ENCODE data around the gene TANC1.

DNA sequence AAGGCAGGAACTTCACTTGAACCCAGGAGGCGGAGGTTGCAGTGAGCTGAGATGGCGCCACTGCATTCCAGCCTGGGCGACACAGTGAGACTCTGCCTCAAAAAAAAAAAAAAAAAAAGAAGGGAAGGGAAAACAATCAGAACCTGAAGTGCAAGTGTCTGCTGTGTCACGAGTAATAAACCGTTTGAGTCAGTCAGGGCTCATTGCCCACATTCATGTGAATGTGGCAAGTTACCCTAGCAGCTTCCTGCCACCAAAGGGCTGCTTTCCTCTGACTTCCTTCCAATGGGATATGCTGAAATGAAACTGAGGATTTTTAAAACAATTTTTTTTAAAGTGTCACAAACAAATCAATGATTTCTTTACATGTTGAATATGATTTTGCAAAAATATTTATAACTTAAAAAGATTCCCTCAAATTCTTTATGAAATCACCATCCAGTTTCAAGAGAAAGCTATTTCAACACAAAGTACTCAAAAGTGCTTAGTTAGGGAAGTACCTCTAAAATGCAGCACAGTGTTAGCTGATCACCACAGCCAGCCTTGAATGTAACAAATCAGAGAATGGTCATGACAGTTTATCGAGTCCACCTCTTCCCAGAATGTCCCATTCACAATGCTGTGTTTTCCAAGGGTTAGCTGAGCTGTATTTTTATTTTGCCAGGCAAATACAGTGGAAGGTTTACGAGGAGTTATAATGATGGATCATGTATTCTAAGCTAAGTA is 281.7 kb downstream of the TANC1 start:
- TF ChIP-seq, protein P1, sequence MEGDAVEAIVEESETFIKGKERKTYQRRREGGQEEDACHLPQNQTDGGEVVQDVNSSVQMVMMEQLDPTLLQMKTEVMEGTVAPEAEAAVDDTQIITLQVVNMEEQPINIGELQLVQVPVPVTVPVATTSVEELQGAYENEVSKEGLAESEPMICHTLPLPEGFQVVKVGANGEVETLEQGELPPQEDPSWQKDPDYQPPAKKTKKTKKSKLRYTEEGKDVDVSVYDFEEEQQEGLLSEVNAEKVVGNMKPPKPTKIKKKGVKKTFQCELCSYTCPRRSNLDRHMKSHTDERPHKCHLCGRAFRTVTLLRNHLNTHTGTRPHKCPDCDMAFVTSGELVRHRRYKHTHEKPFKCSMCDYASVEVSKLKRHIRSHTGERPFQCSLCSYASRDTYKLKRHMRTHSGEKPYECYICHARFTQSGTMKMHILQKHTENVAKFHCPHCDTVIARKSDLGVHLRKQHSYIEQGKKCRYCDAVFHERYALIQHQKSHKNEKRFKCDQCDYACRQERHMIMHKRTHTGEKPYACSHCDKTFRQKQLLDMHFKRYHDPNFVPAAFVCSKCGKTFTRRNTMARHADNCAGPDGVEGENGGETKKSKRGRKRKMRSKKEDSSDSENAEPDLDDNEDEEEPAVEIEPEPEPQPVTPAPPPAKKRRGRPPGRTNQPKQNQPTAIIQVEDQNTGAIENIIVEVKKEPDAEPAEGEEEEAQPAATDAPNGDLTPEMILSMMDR (optimal IDR thresholded peaks at IDR 0.05 in 1 of 3, IDR thresholded peaks at IDR 0.05 in 1 of 3, conservative IDR thresholded peaks at IDR 0.05 in 1 of 3; ENCODE audit: extremely low read depth in 1 of 3, insufficient read depth in 2 of 3, low read length in 3 of 3), result no peak
- TF ChIP-seq EZH2 (IDR thresholded peaks at IDR 0.05; ENCODE audit: low read length), result no peak
